SK-N-SH (cell line): Measurements from ENCODE around the gene POTEG. TPM values are rescaled to one million over a fixed set of nuclear protein-coding genes. Genes with fewer than 3 reads are reported as not detected.
"Not testable (repeated sequence)": the region's sequence is repeated elsewhere in the genome, so short reads cannot be mapped to it uniquely, and the experiment has no call there.

Experiments
- CTCF ChIA-PET: fragments of 300-600, 350-600 bp; formaldehyde crosslinking; extraction: SDS; loops from one replicate; lab custom pipeline; 2021; lab: Yijun Ruan, JAX
- POLR2A ChIA-PET: fragments of 350-600 bp; sonication (Branson Sonifier 250); formaldehyde crosslinking; extraction: SDS; loops from one replicate; lab custom pipeline; 2020; ENCODE audit warnings: antibody characterized with exemption, inconsistent platforms; lab: Yijun Ruan, JAX
- DNase-seq: peaks from one replicate; pipeline ENCODE4 v3.0.0; 2012
- H2AFZ ChIP-seq: fragments of 200-600 bp; sonication (generic); 2 replicates; pipeline ENCODE4 v1.8.1; 2016; ENCODE audit warnings: antibody characterized with exemption, mild to moderate bottlenecking, low read depth
- H3F3A ChIP-seq: fragments of 200-600 bp; sonication (generic); replicated peaks from 2 replicates; pipeline ENCODE3; 2016; ENCODE audit warnings: antibody characterized with exemption, mild to moderate bottlenecking; ENCODE audit not compliant: insufficient read depth
- H3K27ac ChIP-seq, 2 experiments: fragments of 200-500 bp in 1 of 2; fragments of 200-600 bp in 1 of 2; sonication (Bioruptor generic) in 1 of 2; sonication (generic), shearing (Covaris generic) in 1 of 2; 2 replicates each; pipeline versions ENCODE4 v1.5.1 to v1.6.1; 2014 to 2016; ENCODE audit warnings: low read depth in 2 of 2, inconsistent platforms in 1 of 2, low read length in 1 of 2, mild to moderate bottlenecking in 1 of 2, mixed read lengths in 1 of 2
- H3K27me3 ChIP-seq: fragments of 200-600 bp; sonication (generic), shearing (Covaris generic); 2 replicates; pipeline ENCODE4 v1.6.1; 2016; ENCODE audit warnings: mixed run types; ENCODE audit not compliant: insufficient read depth
- H3K36me3 ChIP-seq, 2 experiments: fragments of 200-500 bp in 1 of 2; fragments of 200-600 bp in 1 of 2; sonication (Bioruptor generic) in 1 of 2; sonication (generic) in 1 of 2; replicated peaks in 1 of 2; 2 replicates each; pipeline versions ENCODE3 to v1.5.1; 2014 to 2016; ENCODE audit warnings: low read length in 1 of 2, mild to moderate bottlenecking in 1 of 2; ENCODE audit not compliant: insufficient read depth in 2 of 2, control insufficient read depth in 1 of 2
- H3K4me1 ChIP-seq, 2 experiments: fragments of 200-500 bp in 1 of 2; fragments of 200-600 bp in 1 of 2; sonication (Bioruptor generic) in 1 of 2; sonication (generic), shearing (Covaris generic) in 1 of 2; 2 replicates each; pipeline versions ENCODE4 v1.5.1 to v1.6.1; 2014 to 2016; ENCODE audit warnings: low read depth in 1 of 2, low read length in 1 of 2, mixed run types in 1 of 2; ENCODE audit not compliant: insufficient read depth in 2 of 2, control insufficient read depth in 1 of 2
- H3K4me2 ChIP-seq: fragments of 200-600 bp; sonication (generic), shearing (Covaris generic); 2 replicates; pipeline ENCODE4 v1.6.1; 2017; ENCODE audit warnings: mixed run types
- H3K4me3 ChIP-seq, 2 experiments: fragments of 200-500 bp in 1 of 2; fragments of 200-600 bp in 1 of 2; sonication (Bioruptor generic) in 1 of 2; sonication (generic), shearing (Covaris generic) in 1 of 2; 2 replicates each; pipeline versions ENCODE4 v1.5.1 to v1.8.1; 2014 to 2016; ENCODE audit warnings: low read depth in 2 of 2, inconsistent platforms in 1 of 2, low read length in 1 of 2, mild to moderate bottlenecking in 1 of 2, mixed read lengths in 1 of 2, moderate library complexity in 1 of 2
- H3K79me2 ChIP-seq: fragments of 200-600 bp; sonication (generic); 2 replicates; pipeline ENCODE4 v1.8.1; 2017; ENCODE audit warnings: mild to moderate bottlenecking; ENCODE audit not compliant: insufficient read depth
- H3K9ac ChIP-seq: fragments of 200-600 bp; sonication (generic); 2 replicates; pipeline ENCODE4 v1.6.1; 2017; ENCODE audit warnings: mixed run types
- H3K9me2 ChIP-seq: fragments of 200-600 bp; sonication (generic); 2 replicates; pipeline ENCODE4 v1.6.1; 2017; ENCODE audit warnings: mixed run types
- H3K9me3 ChIP-seq: fragments of 200-600 bp; sonication (generic); 2 replicates; pipeline ENCODE4 v1.6.1; 2017; ENCODE audit warnings: mixed run types, mild to moderate bottlenecking, moderate library complexity
- H4K20me1 ChIP-seq: fragments of 200-600 bp; sonication (generic); 2 replicates; pipeline ENCODE4 v1.6.1; 2017; ENCODE audit warnings: mild to moderate bottlenecking, mixed run types; ENCODE audit not compliant: insufficient read depth
- WGBS: methylation state at CpG from one replicate; pipeline ENCODE4 v1.1.6; 2017; ENCODE audit warnings: low lambda C conversion rate; 5-methylcytosine and 5-hydroxymethylcytosine counted together
- polyA plus RNA-seq, 3 experiments: library from polyadenylated mRNA; depleted of rRNA; stranded (reverse); fragments of >200 nt; gene quantifications; 2 replicates each; pipeline ENCODE4 v1.2.3, GENCODE V29; 2012

The POTEG gene
- polyA plus RNA-seq, 1 of the 3 experiments (the other 2 are of a cell fraction), result 0.43 TPM

DNA sequence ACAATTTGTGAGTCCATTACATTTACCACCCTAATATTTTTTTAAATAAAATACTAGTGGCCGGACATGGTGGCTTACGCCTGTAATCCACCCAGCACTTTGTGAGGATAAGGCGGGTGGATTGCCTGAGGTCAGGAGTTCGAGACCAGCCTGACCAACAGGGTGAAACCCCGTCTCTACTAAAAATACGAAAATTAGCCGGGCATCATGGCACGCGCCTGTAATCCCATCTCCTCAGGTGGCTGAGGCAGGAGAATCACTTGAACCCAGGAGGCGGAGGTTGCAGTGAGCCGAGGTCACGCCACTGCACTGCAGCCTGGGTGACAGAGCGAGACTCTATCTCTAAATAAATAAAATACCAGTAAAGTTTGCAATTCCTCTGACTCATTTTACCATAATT is 25.6 kb downstream of the POTEG start:
- H3K79me2 ChIP-seq, H3F3A ChIP-seq, POLR2A ChIA-PET, H2AFZ ChIP-seq, H3K27me3 ChIP-seq, H3K4me1 ChIP-seq, H3K4me2 ChIP-seq, H3K9ac ChIP-seq, H3K36me3 ChIP-seq, H3K27ac ChIP-seq, CTCF ChIA-PET, H3K4me3 ChIP-seq, H3K9me2 ChIP-seq, H4K20me1 ChIP-seq, H3K9me3 ChIP-seq, DNase-seq: not testable (repeated sequence)
- 25% methylated on average over 12 of the region's 13 CpGs for WGBS

DNA sequence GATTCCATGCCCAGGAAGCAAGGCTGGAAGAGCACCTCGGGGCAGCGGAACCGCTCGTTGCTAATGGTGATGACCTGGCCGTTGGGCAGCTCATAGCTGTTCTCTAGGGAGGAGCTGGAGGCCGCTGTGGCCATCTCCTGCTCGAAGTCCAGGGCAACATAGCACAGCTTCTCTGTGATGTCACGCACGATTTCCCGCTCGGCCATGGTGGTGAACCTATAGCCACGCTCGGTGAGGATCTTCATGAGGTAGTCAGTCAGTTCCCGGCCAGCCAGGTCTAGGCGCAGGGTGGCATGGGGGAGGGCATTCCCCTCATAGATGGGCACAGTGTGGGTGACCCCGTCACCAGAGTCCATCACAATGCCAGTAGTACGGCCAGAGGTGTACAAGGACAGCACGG is 32.0 kb downstream of the POTEG start:
- WGBS, result 37% methylated on average over 2 of the region's 18 CpGs
- H3K27me3 ChIP-seq, result not testable (repeated sequence)

DNA sequence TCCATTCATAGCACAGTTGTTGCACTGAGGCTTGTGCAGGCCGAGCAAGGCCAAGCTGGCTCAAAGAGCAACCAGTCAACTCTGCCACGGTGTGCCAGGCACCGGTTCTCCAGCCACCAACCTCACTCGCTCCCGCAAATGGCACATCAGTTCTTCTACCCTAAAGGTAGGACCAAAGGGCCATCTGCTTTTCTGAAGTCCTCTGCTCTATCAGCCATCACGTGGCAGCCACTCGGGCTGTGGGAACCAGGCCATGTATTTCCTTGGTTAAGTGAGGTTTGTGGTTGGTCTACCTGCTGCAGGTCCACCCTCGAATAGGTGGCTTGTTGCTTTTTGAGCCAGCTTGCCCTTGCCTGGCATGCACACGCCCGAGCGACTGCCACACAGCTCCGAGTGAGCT is 39.4 kb downstream of the POTEG start:
- H3K4me1 ChIP-seq, H2AFZ ChIP-seq, H3K4me3 ChIP-seq, POLR2A ChIA-PET, CTCF ChIA-PET, H3K27me3 ChIP-seq, H3K9me2 ChIP-seq, H4K20me1 ChIP-seq, H3K27ac ChIP-seq, H3K9ac ChIP-seq, H3K36me3 ChIP-seq, H3F3A ChIP-seq, DNase-seq, H3K79me2 ChIP-seq, H3K9me3 ChIP-seq, H3K4me2 ChIP-seq: not testable (repeated sequence)
- 31% methylated on average over 5 of the region's 12 CpGs for WGBS

More for the DNA sequence above, 32.0 kb downstream of the POTEG start:
- H3K79me2 ChIP-seq, H2AFZ ChIP-seq, H3K27ac ChIP-seq, POLR2A ChIA-PET, CTCF ChIA-PET, H3F3A ChIP-seq, H4K20me1 ChIP-seq, H3K4me3 ChIP-seq, H3K9ac ChIP-seq, DNase-seq, H3K9me3 ChIP-seq, H3K36me3 ChIP-seq, H3K9me2 ChIP-seq, H3K4me2 ChIP-seq, H3K4me1 ChIP-seq: not testable (repeated sequence)

DNA sequence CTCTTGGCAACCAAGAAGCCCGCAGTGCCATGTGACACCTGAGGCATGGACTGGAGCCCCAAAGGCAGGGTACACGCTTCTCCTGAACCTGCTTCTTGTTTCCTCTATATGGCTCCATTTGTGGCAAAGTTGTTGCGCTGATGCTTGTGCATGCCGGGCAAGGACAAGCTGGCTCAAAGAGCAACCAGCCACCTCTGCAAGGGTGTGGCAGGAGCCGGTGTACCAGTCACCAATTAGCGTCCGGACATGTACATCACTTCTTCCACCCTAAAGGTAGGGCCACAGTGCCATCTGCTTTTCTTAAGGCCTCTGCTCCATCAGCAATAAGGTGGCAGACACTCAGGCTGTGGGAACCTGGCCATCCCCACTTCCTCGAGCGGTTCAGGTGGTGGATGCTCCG is 43.9 kb downstream of the POTEG start:
- H3K27ac ChIP-seq, H3K9ac ChIP-seq, DNase-seq, H4K20me1 ChIP-seq, H2AFZ ChIP-seq, POLR2A ChIA-PET, H3K27me3 ChIP-seq, H3K79me2 ChIP-seq, H3K36me3 ChIP-seq, H3K4me3 ChIP-seq, CTCF ChIA-PET, H3F3A ChIP-seq, H3K9me2 ChIP-seq, H3K4me2 ChIP-seq, H3K9me3 ChIP-seq, H3K4me1 ChIP-seq: not testable (repeated sequence)
- WGBS, result 24% methylated on average over 10 of the region's 10 CpGs

DNA sequence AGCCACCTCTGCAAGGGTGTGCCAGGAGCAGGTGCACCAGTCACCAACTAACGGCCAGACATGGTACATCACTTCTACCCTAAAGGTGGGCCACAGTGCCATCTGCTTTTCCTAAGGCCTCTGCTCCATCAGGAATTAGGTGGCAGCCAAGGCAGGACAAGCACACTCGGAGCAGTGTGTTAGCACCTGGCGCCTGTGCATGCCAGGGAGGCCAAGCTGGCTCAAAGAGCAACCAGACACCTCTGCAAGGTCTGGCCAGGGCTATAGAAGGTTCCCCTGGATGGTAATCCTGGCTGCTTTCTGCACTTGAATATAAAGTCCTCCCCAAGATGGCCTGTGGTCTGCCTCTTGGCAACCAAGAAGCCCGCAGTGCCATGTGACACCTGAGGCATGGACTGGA is 45.4 kb downstream of the POTEG start:
- H3K36me3 ChIP-seq, H3K4me1 ChIP-seq, H3K27ac ChIP-seq, POLR2A ChIA-PET, DNase-seq, H3K27me3 ChIP-seq, H3K4me3 ChIP-seq, CTCF ChIA-PET, H2AFZ ChIP-seq, H3K4me2 ChIP-seq, H3K79me2 ChIP-seq, H4K20me1 ChIP-seq, H3F3A ChIP-seq, H3K9me3 ChIP-seq, H3K9ac ChIP-seq, H3K9me2 ChIP-seq: not testable (repeated sequence)
- 6% methylated on average over 2 of the region's 4 CpGs for WGBS

DNA sequence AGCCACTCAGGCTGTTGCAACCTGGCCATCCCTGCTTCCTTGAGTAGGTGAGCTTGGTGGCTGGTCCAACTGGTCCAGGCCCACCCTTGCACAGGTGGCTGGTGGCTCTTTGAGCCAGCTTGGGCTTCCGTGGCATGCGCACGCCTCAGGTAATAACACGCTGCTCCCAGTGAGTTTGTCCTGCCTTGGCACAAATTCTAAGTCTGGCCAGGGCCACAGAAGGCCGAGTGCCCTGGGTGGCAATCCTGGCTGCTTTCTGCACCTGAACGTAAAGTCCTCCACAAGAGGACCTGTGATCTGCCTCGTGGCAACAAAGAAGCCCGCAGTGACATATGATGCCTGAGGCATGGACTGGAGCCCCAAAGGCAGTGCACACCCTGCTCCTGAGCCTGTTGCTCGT is 47.1 kb downstream of the POTEG start:
- H2AFZ ChIP-seq, H3K4me1 ChIP-seq, H4K20me1 ChIP-seq, H3F3A ChIP-seq, H3K4me3 ChIP-seq, H3K9ac ChIP-seq, H3K27ac ChIP-seq, H3K9me3 ChIP-seq, CTCF ChIA-PET, H3K4me2 ChIP-seq, DNase-seq, H3K27me3 ChIP-seq, H3K36me3 ChIP-seq, POLR2A ChIA-PET, H3K9me2 ChIP-seq, H3K79me2 ChIP-seq: not testable (repeated sequence)
- 7% methylated on average over 6 of the region's 9 CpGs for WGBS

DNA sequence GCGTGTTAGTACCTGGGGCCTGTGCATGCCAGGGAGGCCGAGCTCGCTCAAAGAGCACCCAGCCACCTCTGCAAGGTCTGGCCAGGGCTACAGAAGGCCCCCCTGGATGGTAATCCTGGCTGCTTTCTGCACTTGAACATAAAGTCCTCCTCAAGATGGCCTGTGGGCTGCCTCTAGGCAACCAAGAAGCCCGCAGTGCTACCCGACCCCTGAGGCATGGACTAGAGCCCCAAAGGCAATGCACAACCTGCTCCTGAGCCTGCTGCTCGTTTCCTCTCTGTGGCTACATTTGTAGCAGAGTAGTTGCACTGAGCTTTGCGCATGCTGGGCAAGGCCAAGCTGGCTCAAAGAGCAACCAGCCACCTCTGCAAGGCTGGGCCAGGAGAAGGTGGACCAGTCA is 47.8 kb downstream of the POTEG start:
- H3K27ac ChIP-seq, DNase-seq, POLR2A ChIA-PET: not testable (repeated sequence)

More for the DNA sequence above, 47.8 kb downstream of the POTEG start:
- H3K9ac ChIP-seq, H2AFZ ChIP-seq, H3K79me2 ChIP-seq, H3K4me1 ChIP-seq, CTCF ChIA-PET, H3K9me2 ChIP-seq, H3F3A ChIP-seq, H3K9me3 ChIP-seq, H3K4me2 ChIP-seq, H3K27me3 ChIP-seq, H3K36me3 ChIP-seq, H4K20me1 ChIP-seq, H3K4me3 ChIP-seq: not testable (repeated sequence)
- 9% methylated on average over 3 of the region's 7 CpGs for WGBS
